Measurements from ENCODE around the gene ZFP36L1. TPM values are rescaled to one million over a fixed set of nuclear protein-coding genes. Genes with fewer than 3 reads are reported as not detected.

ZFP36L1 gene
- total RNA-seq, 1 experiment from 2014 or later, result 240 TPM

DNA sequence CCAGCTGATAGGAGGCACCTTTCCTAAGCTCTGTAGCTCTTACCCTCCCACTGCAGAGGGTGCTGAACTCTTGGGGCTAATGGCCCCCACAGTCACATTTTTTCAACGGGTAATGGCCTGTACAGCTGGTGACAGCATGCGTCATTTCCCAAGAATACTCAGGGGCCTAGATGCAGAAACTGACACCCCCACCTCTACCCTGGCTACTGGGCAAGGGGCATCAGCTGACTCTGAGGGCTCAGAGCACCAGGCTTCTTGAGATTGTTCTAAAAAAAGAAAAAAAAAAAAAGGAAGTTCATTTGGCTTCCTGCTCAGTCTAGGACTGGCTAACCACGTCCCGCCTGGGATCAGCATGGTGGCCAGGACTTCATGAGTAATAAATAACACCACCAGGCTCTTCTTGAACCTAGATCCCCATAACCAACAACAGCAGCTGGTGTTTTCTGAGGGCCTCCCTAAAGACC lies 35.2 kb downstream of the ZFP36L1 start:
- TF ChIP-seq CTCF (IDR thresholded peaks at IDR 0.05; ENCODE audit: unreplicated experiment), result no peak
- DNase-seq, result no peak
- intact Hi-C loops (cut with micrococcal nuclease; ENCODE audit: unreplicated experiment), result no loop called here
- no peaks in the 10 kb centered on the region for H3K27me3 Mint-ChIP-seq (ENCODE audit: unreplicated experiment)
- H3K9me3 Mint-ChIP-seq (ENCODE audit: low read depth, unreplicated experiment), result no peaks in the 10 kb centered on the region
- no peak overlapping the region for H3K4me3 Mint-ChIP-seq (ENCODE audit: low read depth, unreplicated experiment)
- CTCF ChIA-PET, result interaction anchor here (0.7 kb wide), 1 partner anchor 705 kb away, joined by 5 read pairs; no protein-coding TSS in a partner anchor
- H3K27ac Mint-ChIP-seq (ENCODE audit: unreplicated experiment), result no peak overlapping the region
- BruUV-seq (replicated peaks), result no TSS peak
- no peaks in the 10 kb centered on the region for H3K36me3 Mint-ChIP-seq (ENCODE audit: insufficient read depth, unreplicated experiment)
- H3K4me1 Mint-ChIP-seq (ENCODE audit: low read depth, unreplicated experiment), result peaks cover 17% of the 10 kb centered on the region

- Mint-ChIP-seq H3K4me3 (ENCODE audit: low read depth, unreplicated experiment) (no peak overlapping the region), H3K27me3 (ENCODE audit: unreplicated experiment) (no peaks in the 10 kb centered on the region), H3K27ac (ENCODE audit: unreplicated experiment) (no peak overlapping the region), H3K9me3 (ENCODE audit: low read depth, unreplicated experiment) (no peaks in the 10 kb centered on the region), H3K36me3 (ENCODE audit: insufficient read depth, unreplicated experiment) (no peaks in the 10 kb centered on the region), H3K4me1 (ENCODE audit: low read depth, unreplicated experiment) (peaks cover 17% of the 10 kb centered on the region)
- TF ChIP-seq CTCF (IDR thresholded peaks at IDR 0.05; ENCODE audit: unreplicated experiment), result no peak
- intact Hi-C loops (cut with micrococcal nuclease; ENCODE audit: unreplicated experiment), result no loop called here
- CTCF ChIA-PET, result interaction anchor here (0.7 kb wide), 1 partner anchor 704 kb away, joined by 5 read pairs; no protein-coding TSS in a partner anchor
- no TSS peak for BruUV-seq (replicated peaks)
- no peak for DNase-seq
Observed at GRCh38 chr14:68756734-68757133, 36.1 kb downstream of the ZFP36L1 start.

GRCh38 chr14:68756000-68756481 lies 36.8 kb downstream of the ZFP36L1 start:
- Mint-ChIP-seq H3K4me1 (ENCODE audit: low read depth, unreplicated experiment) (peaks cover 17% of the 10 kb centered on the region), H3K4me3 (ENCODE audit: low read depth, unreplicated experiment) (no peak overlapping the region), H3K27me3 (ENCODE audit: unreplicated experiment) (no peaks in the 10 kb centered on the region), H3K9me3 (ENCODE audit: low read depth, unreplicated experiment) (no peaks in the 10 kb centered on the region), H3K27ac (ENCODE audit: unreplicated experiment) (no peak overlapping the region), H3K36me3 (ENCODE audit: insufficient read depth, unreplicated experiment) (no peaks in the 10 kb centered on the region)
- CTCF ChIA-PET, result no interaction called here
- intact Hi-C loops (cut with micrococcal nuclease; ENCODE audit: unreplicated experiment), result no loop called here
- DNase-seq, result no peak
- TF ChIP-seq CTCF (IDR thresholded peaks at IDR 0.05; ENCODE audit: unreplicated experiment), result no peak
- no TSS peak for BruUV-seq (replicated peaks)

DNA sequence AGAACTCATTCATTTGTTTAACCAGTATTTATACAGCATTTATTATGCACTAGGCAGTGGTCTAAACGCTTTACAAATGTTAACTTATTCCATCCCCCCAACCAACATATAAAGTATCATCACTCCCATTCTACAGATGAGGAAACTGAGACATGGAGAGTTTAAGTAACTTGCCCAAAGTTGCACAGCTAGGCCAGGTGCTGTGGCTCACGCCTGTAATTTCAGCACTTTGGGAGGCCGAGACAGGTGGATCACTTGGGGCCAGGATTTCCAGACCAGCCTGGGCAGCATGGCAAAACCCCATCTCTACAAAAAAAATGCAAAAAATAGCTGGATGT lies 37.9 kb downstream of the ZFP36L1 start:
- no peak for TF ChIP-seq CTCF (IDR thresholded peaks at IDR 0.05; ENCODE audit: unreplicated experiment)
- Mint-ChIP-seq H3K4me3 (ENCODE audit: low read depth, unreplicated experiment) (no peak overlapping the region), H3K36me3 (ENCODE audit: insufficient read depth, unreplicated experiment) (no peaks in the 10 kb centered on the region), H3K9me3 (ENCODE audit: low read depth, unreplicated experiment) (no peaks in the 10 kb centered on the region), H3K27ac (ENCODE audit: unreplicated experiment) (no peak overlapping the region), H3K27me3 (ENCODE audit: unreplicated experiment) (no peaks in the 10 kb centered on the region), H3K4me1 (ENCODE audit: low read depth, unreplicated experiment) (peaks cover 12% of the 10 kb centered on the region)
- intact Hi-C loops (cut with micrococcal nuclease; ENCODE audit: unreplicated experiment), result no loop called here
- no TSS peak for BruUV-seq (replicated peaks)
- CTCF ChIA-PET, result no interaction called here
- no peak for DNase-seq

Data from Calu3 (cell line).